GM21526 (cell line): ENCODE data around the gene STRBP.

Experiments used
- ATAC-seq: cut with Tn5 transposase; IDR thresholded peaks from one replicate; pipeline ENCODE4 v1.9.1; 2021; ENCODE audit warnings: moderate library complexity; ENCODE audit not compliant: unreplicated experiment, low FRiP score

STRBP gene

GRCh38 chr9:123149067-123149466 is 119.3 kb downstream of the STRBP start:
- no peak for ATAC-seq

- no peak for ATAC-seq
Measured at GRCh38 chr9:123138163-123138562, 130.2 kb downstream of the STRBP start.

- ATAC-seq, result no peak
Measured at GRCh38 chr9:123135430-123135829, 133.0 kb downstream of the STRBP start.

- no peak for ATAC-seq
Measured at GRCh38 chr9:123132696-123133095, 135.7 kb downstream of the STRBP start.

GRCh38 chr9:123131993-123132392 is 136.4 kb downstream of the STRBP start:
- ATAC-seq, result no peak

- ATAC-seq, result no peak
Measured at GRCh38 chr9:123131258-123131657, 137.1 kb downstream of the STRBP start.

- no peak for ATAC-seq
Measured at GRCh38 chr9:123129423-123129822, 139.0 kb downstream of the STRBP start.

- ATAC-seq, result no peak
Measured at GRCh38 chr9:123128591-123128990, 139.8 kb downstream of the STRBP start.

GRCh38 chr9:123127512-123128075 is 140.8 kb downstream of the STRBP start:
- ATAC-seq, result no peak

- ATAC-seq, result no peak
Measured at GRCh38 chr9:123121457-123121856, 146.9 kb downstream of the STRBP start.

GRCh38 chr9:123120953-123121352 is 147.4 kb downstream of the STRBP start:
- ATAC-seq, result no peak

- no peak for ATAC-seq
Measured at GRCh38 chr9:123120131-123120530, 148.3 kb downstream of the STRBP start.

- no peak for ATAC-seq
Measured at GRCh38 chr9:123119566-123119965, 148.8 kb downstream of the STRBP start.

GRCh38 chr9:123116036-123116435 is 152.3 kb downstream of the STRBP start:
- no peak for ATAC-seq

- no peak for ATAC-seq
Measured at GRCh38 chr9:123115146-123115913, 153.1 kb downstream of the STRBP start.

GRCh38 chr9:123113185-123113584 is 155.2 kb downstream of the STRBP start:
- ATAC-seq, result no peak

GRCh38 chr9:123112015-123112975 is 156.1 kb downstream of the STRBP start:
- no peak for ATAC-seq

GRCh38 chr9:123111427-123112014 is 156.9 kb downstream of the STRBP start:
- no peak for ATAC-seq

- ATAC-seq, result no peak
Measured at GRCh38 chr9:123109540-123110279, 158.7 kb downstream of the STRBP start.

- ATAC-seq, result no peak
Measured at GRCh38 chr9:123108976-123109375, 159.4 kb downstream of the STRBP start.
